ENCODE results near the gene SLC7A8.

DNA sequence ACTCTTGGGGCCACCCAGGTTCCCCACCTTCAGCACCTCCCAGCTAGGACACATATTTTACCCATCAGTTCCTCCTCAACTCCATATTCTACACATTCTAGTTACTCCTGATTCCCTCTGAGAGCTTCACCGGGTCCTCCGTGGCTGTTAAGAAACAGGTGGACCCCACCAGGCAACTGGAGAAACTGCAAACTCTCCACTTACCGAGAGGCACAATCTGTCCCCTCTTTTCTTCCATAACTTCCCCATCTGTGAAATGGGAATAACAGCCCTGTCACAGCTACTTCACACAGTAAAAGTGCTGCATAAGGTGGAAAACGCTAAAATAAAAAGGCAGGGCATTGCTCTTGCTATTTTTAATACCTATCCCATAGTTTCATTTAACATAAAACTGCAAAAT lies 1.5 kb downstream of the SLC7A8 start:
- TF ChIP-seq, protein P1, sequence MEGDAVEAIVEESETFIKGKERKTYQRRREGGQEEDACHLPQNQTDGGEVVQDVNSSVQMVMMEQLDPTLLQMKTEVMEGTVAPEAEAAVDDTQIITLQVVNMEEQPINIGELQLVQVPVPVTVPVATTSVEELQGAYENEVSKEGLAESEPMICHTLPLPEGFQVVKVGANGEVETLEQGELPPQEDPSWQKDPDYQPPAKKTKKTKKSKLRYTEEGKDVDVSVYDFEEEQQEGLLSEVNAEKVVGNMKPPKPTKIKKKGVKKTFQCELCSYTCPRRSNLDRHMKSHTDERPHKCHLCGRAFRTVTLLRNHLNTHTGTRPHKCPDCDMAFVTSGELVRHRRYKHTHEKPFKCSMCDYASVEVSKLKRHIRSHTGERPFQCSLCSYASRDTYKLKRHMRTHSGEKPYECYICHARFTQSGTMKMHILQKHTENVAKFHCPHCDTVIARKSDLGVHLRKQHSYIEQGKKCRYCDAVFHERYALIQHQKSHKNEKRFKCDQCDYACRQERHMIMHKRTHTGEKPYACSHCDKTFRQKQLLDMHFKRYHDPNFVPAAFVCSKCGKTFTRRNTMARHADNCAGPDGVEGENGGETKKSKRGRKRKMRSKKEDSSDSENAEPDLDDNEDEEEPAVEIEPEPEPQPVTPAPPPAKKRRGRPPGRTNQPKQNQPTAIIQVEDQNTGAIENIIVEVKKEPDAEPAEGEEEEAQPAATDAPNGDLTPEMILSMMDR (IDR thresholded peaks at IDR 0.05; ENCODE audit: low read depth, low read length), result no peak
- TF ChIP-seq EZH2phosphoT487 (IDR thresholded peaks at IDR 0.05; ENCODE audit: low read depth), result no peak
